ENCODE measurements around the gene CORO7.

CORO7 gene

DNA sequence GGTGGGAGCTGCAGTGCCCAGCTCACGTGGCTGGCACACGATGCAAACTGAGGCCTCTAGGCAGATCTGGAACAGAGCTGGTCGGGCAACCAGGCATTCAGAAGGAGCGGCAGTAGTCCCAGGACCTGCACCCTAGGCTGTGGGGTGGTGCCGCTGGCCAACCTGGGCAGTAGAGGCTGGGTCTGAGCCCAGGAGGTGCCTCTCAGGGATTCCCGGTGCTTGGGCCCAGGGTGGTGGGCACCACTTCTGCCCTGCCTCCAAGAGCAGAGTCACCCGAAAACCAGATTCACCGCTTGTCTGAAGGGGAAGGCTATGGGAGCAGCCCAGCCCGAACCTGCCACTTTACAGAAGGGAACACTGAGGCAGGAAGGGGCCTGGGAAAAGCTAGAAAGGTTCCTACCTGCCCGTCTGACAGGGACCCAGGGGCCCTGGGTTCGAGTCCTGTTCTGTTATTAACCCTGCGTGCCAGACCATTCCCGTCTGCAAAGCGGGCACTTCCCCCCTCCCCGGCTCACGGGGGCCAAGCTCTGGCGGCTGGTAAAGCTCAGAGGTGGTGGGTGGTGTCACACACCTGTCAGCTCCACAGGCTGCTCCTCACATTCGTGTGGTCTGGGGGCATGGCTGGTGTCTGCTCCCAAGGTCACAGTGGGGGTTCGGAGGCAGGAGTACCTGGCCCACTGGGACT is 83.6 kb downstream of the CORO7 start:
- DNase-seq: no peak

DNA sequence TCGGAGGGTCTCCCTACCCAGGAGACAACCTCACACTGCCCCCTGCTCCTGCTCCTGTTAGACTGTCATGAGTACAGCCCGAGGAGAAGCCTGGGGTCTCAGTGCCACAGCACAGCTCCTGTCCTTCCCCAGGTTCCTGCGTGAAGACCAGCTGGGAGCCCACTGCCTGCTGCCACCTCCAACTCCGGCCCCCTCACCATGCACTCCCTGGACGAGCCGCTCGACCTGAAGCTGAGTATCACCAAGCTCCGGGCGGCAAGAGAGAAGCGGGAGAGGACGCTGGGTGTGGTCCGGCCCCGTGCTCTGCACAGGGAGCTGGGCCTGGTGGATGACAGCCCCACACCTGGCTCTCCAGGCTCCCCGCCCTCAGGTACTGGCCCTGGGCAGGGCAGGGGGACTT is 84.3 kb downstream of the CORO7 start:
- DNase-seq: no peak

DNA sequence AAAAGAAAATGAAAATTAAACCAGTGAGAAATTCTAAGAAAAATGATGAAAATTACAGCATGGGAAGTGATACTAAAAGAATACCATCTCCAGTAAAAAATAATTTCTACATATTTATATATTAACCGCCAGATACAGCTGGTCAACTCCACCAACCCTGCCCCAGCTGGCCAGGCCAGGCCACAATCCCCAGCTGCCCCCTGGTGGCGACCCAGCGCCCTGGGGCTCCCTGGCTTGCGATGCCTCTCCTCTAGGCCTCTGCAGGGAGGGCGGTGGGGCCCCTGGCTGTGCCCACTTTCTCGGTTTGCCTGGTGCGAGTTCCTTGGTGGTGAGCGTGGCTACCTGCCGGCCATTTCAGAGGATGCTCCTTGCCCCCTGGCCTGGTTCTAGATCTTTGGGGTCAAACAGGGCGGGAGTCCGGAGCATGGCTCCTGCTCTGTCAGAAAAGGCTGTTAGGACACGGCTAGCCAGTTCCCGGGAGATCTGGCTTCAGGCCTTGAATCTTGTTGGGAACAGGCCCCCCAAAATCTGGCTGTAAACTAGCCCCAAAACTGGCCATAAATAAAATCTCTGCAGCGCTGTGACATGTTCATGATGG is 86.0 kb downstream of the CORO7 start:
- DNase-seq: no peak

DNA sequence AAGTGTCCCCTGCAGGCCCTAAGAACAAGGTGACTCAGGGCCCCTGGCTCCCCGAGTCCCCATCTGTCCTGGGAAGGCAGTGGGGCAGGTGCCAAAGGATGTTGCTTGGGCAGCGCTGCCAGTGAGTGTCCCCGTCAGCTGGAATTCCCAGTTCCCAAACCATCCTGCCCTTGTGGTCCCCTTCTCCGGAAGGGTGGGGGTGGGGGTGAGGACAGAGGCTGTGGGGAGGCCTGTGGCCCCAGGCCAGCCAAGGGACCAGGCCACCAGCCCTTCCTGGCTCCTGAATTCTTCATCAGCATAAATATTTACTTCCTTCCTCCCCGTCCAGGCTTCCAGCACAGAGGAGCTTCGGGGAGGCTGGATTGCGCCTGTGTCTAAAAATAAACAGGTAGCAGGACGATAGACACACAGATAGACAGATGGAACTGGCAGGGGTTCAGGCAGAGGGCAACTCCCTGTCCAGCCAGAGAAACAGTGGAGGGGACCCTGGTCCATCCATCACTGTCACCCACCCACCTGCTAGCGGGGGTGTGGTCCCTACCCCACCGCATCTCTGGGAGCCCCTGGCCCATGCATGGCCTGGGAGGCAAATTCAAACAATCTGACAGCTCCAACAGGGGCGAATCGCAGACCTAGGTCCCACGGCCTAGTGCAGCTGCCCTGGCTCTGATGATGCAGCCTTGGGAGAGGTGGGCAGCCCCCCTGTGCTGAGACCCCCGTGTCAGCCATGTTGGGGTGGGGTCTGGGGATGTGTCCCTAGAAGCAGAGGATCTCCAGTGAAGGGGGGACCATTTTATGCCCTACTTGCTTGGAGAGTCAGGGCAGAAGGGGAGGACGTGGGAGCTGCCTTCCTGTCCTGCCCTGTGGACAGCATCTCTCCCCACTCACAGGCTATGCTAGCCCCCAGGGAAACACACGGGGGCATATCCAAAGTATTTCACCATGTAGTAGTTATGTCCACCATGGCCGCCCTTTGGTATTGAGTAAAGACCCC is 87.3 kb downstream of the CORO7 start:
- no peak for DNase-seq

DNA sequence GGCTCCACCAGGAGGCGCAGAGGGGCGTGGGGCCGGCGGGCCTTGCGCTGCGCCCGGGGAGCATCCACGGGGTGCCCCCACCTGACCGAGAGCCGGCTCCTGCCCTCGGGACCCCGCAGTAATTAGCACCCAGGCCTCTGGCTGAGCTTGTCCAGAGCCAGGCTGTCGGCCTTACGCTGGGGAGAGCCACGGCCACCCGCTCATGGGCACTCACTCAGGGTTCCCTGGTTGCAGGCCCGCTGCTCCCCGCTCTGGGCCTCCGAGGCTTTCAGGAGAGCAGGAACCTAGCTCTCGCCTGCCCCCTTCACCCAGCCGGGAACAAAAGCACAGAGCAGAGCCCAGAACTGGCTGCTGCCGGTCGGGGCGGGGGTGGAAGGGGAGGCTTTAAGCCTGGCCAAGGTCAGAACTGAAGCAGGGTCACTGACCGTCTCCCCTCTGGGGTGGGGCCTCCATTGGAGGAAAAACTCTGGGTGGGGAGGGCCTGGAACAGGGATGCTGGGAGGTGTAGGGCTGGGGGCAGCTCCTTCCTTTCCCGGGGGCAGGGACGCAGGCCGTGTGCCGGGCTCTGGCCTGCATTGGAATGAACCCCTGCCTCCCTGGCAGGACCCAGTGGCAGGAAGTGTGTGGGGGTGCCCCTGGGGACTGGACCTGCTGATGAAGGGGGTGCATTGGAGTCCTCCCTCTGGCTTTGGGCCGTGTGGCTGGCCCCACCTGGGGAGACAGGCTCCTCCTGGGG is 88.2 kb downstream of the CORO7 start:
- DNase-seq: no peak

DNA sequence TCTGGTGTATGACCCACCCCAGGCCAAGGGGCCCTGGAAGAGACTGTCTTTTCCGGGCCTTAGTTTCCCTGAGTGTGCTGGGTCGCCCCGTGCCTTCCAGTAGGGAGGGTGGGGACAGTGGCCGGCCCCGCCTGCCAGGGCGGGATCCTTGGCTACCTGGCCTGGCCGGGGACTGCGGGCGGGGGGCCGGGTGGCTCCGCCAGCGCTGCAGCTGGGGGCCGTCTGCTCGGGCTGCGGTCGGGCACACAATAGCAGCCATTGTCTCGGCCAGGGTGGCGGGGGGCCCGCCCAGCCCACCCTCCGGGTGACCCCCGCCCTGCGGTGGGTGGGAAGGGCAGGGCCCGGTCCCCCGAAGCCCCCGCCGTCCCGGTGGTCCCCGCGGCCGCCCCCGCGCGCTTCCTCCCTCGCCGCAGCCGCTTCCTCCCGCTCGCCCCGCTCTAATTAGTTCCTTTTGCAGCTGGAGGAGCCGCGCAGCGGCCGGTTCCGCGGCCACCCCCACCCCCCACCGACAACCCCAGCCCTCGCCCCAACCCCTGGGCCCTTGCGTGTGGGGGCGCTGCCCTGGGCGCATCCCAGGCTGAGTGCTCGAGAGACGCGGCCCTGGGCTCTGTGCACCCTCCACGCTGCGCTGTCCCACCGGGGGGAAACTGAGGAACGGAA is 88.9 kb downstream of the CORO7 start:
- no peak for DNase-seq

DNA sequence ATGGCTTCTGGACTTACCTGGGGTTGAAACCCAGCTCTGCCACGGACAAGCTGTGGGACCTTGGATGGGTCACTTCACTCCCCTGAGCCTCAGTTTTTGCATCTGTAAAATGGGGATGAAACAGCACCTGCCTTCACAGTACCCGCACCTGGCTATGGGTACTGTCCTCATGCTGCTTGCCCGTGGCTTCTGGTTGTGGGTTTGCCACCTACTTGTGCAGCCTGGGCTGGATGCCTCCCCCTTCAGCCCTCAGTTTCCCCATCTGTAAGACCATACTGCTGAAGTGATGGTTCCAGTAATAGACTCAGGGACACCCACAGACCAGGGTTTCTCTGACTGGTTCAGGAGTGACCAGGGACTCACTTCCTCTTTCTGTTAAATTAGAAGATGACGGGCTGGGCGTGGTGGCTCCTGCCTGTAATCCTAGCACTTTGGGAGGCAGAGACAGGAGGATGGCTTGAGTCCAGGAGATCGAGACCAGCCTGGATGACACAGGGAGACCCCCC is 91.1 kb downstream of the CORO7 start:
- DNase-seq: no peak

DNA sequence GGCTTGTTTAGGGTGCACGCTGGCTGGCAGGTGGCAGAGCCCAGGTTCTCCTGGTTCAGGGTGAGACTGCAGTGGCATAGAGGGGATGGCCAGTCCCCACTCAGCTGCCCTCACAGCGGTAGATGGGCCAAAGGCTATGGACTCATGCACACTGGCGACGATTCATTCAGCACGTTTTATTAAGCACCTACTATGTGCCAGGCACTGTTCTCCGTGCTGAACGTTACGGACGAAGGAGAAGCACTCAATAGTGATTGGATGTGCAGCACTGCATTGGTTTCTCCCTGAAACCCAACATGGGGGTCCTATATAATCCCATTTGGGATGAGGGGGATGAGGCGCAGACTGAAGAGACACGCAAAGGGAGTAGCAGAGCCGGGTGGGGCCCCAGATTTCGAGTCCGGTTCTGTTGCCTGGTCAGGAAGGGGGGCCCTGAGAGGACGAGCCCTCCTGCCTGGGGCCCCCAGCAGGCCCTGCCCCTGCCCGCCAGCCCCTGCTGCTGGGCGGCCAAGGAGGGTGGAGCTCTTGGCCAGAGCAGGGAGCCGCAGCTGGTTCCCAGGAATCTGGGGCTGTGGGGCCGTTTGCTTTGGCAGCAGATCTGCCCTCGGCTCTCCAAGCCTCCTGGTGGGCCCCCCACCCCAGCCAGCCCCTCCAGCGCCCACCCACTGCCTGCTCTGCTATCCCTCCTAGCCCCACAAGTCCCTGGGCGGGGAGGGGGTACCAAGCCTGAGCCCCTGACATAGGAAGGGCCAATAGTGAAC is 91.7 kb downstream of the CORO7 start:
- DNase-seq: no peak

DNA sequence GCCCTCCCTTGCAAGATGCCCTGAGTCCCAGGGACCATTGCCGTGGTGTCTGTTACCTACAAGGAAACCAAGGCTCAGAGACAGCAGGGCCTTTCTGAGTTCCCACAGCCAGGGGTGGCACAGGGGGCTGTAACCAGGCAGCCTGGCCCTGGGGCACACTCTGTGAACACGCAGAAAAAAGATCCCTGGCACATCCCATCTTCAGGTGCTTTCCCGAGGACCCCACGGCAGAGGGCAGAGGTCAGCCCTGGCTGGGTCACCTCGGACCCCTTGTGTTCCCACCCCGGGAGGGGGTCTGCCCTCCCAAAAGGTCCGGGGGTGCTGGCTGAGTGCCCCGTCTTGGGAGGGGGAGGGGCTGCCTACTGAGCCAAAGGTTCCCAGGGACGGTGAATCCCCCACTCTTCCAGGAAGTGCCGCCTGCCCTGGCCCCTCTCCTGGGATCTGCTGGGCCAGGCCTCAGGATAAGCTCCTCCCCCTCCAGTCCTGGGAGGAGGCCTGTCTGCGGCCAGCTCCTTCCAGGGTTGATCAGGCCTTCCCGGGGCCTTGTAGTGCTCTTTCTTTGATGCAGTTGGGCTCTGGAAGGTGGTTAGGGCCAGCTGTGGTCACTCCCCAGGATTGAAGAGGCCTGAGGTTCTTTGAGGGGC is 92.4 kb downstream of the CORO7 start:
- DNase-seq: no peak

DNA sequence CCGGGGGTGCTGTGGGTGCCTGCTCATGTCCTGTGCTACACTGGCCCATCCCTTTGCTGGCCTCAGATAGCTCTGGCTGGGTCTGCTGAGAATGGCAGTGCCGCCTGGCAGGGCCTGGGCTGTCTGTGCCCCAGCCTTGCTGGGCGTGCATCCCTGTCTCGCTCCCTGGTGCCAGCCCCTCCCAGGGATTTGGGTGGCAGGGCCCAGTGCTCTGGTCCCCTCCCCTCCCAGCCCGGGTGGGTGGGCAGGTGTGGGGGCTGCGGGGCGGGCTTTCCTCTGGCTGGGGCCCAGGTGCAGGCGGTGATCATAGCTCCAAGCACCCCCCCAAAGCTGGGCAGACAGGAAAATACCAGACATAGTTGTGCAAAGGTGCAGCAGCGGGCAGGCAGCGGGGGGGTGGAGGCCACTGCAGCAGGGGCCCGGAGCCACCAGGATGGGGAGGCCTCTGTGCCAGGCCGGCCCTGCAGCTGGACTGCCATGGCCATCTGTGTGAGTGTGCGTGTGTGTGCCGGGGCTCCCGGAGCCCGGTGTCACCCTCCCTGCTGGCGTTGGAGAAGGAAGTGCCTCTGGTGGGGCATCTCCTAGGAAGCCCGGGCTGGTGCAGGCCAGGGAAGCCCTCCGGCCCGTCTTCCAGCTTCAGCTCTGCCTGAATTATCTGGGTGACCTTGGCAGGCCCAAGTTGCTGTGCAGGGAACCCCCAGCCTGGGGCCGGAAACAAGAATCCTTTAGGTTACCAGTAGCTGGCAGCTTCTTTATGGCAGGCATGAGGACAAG is 93.1 kb downstream of the CORO7 start:
- DNase-seq: no peak

DNA sequence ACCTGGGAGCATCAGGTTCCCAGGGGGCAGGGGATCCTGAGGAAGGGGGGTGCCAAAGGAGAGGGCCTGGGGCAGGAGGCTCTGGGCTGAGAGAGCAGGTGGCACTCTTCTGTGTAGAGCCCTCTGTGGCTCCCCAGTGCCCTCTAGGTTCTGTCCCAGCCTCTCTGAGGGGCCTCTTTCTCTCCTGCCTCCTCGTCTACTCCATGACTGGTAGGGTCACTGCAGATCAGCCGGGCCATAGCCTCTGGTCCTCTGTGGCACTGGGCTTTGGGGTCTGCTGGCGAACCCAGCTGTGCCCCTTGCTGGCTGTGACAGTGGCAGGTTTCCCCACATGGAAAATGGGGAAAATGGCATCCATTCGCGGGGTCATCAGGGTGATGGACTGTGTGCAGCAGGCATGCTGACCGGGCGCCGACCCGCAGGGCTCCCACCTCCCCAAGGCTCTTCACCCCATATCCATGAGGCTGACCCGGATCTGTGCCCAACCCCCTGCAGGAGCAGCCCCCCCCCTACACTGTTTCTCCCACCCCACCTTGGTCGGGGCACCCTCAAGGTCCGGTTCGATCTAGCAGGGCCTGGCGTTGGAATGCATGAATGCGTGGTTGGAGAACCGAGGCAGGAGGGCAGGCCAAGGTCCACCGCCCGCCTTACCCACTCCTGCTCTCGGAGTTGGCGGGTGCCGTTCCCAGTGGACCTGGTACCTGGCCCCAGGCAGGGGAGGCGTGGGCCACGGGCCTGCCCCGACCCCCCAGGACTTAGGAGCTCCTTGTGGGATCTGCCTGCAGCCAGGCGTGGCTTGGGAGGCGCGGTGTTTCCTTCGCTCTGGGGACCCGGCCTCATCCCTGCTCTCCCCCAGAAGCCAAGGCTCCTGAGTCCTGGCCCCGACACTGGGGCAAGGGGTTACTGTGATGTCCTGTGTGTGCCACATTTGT is 94.0 kb downstream of the CORO7 start:
- DNase-seq: no peak

DNA sequence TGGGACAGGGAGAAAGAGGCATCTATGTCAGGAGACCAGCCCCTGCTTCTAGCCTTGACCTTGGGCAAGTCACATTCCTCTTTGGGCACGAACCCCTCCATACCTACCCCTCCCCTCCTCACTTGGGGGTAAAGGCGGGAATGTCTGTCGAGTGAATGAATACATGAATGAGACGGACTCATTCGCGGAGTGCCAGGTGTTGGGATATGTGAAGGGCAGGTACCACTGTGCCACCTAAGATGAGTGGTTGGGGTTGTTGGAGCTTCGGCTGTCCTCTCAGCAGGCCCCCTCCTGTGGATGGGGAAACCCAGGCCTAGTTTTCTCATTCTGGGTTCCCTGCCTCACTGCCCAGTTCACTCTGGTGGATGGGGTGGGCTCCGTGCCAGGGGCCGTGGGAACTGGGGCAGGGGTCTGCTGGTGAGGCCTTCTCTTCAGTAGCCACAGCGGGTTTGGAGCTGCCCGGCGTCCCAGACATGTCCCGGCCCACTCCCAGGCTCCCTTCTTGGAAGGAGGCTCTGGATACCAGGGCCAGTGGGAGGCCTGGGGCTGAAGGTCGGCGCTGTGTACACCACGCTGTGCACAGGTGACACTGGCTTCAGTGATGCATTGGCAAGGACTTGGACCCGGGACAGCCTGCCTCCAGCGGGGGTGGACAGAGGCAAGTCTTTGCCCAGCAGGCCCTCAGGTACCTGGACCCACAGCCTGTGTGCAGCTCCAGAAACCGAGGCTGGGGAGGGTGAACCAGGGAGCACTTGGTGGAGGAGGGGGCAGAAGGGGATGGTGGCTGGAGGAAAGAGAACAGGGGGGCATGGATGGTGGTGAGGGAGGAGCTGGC is 94.9 kb downstream of the CORO7 start:
- DNase-seq: no peak

DNA sequence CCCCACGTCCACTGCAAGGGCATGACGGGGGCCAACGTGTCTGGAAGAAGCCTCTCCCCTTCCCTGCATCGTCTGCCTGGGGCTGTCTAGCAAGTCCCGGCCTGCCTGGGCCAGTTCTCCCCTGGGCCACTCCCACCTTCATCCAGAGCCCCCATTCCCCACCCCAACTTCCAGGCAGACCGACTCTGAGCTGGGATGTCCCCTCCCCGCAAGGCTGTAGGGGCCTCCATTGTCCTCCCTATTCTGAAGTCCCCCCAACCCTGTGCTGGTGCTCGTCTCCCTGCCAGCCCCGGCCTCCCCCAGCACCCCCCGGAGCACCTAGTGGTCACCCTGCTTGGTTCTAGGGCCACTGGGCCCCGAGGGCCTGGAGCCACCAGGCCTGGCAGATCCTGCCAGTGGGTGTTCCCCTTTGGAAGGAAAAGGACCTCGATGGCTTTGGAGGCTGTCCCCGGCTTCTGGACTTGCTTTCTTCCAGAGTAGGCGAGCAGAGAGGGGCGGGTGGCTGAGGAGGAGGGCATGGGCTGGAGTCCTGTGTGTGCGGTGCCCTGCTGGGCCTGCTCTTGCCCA is 95.7 kb downstream of the CORO7 start:
- DNase-seq: no peak

DNA sequence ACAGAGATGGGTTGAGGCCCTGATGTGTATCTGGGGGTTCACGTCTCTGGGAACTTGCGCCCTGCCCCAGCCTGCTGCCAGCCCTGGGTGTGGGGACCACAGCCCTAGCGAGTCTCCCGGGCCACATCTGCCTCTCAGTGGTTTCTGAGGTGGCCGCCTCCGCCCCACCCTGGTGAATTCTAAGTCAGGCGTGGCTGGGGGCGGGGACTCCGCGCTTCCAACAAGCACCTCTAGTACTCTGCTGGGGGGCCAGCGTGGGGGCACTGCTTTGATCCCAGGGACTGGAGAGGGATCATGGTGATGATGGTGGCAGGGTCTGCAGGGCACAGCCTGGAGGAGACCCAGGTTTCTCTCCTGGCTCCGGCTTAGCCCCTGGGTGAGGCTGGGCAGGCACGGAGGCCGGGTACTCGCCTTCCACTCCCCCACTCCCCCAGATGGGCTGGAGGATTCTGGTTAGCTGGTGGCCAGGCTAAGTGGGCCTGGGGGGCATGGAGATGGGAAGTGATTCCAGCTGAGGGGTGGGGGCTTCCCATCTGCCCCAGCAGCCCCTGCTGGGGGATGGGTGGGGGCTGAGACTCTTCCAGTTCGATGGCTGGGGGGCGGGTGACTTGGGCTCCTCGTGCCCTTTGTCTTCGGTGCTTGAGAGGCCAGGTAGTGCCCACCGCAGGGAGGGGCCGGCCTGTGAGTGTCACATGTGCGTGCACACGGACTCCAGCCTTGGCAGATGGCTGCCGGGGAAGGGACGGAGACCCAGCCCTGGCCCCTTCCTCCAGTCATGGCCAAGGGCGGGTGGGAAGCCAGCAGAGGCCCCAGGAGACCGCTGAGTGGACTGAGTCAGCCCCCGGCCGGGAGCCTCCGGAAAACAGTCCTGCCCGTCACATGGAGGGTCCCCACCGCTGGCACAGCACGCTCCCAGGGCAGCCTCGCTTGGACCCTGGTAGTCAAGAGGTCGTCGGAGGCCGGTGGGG is 96.7 kb downstream of the CORO7 start:
- DNase-seq: no peak

DNA sequence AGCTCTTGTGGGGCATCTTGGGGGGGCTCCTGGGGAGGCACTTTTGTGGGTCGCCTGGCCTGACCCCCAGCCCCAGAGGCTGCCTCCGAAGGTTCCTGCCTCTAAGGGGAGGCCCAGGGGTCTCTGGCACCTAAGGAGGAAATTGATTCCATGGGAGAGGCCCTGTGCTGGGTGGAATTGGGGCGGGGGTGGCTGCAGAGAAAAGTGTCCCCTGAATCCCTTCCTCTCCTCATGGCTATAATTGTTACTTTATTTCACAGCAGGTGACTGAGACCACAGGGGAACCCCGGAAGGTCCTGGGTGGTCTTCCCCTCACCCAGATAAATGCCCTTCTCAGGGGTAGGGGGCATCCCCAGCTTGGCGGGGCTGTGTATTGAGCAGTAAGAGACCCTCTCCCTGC is 97.4 kb downstream of the CORO7 start:
- DNase-seq: no peak

DNA sequence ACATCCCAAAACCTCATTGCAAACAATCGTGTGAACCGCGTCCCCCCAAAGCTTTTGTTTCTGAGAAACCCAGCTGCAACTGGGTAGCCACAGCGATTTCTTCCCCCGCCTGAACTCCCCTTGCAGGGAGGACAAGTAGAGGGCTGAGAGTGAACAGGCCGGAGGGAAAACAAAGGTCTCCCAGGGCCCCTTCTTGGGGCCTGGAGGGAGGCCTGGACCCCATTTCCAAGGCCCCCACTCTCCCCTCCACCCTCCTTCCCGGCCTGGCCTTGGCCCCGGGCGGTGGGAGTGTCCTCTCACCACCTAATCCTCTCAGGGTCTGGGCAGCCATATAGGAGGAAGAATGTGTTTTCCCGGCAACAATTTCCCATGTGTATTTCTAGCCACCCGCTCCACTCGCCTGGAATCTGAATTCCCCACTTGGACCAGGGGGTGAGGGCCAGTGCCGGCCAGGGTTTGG is 97.9 kb downstream of the CORO7 start:
- DNase-seq: no peak

Data from NCI-H1105 (cell line).